Esophagus (tissue), 2 donors: ENCODE data around the gene CD34. TPM values are rescaled to one million over a fixed set of nuclear protein-coding genes. Genes with fewer than 3 reads are reported as not detected.

Source experiments
- H3K27ac ChIP-seq, 2 donors: one replicate each; pipeline ENCODE4 v1.5.1; 2013; ENCODE audit warnings: low read depth in 2 of 2, mild to moderate bottlenecking in 2 of 2, inconsistent platforms in 1 of 2, low read length in 1 of 2, moderate library complexity in 1 of 2
- H3K27me3 ChIP-seq, 2 donors: one replicate each; pipeline ENCODE4 v1.6.1; 2013; ENCODE audit warnings: low read length in 2 of 2, control low read depth in 1 of 2, mild to moderate bottlenecking in 1 of 2; ENCODE audit not compliant: insufficient read depth in 2 of 2, control insufficient read depth in 1 of 2
- H3K36me3 ChIP-seq, 2 donors: one replicate each; pipeline ENCODE4 v1.6.1; 2013; ENCODE audit warnings: low read length in 1 of 2; ENCODE audit not compliant: control insufficient read depth in 2 of 2, insufficient read depth in 2 of 2
- H3K4me1 ChIP-seq, 2 donors: one replicate each; pipeline ENCODE4 v1.6.1; 2013; ENCODE audit warnings: low read length in 1 of 2; ENCODE audit not compliant: control insufficient read depth in 2 of 2, insufficient read depth in 2 of 2
- H3K4me3 ChIP-seq, 2 donors: one replicate each; pipeline ENCODE4 v1.5.1; 2013; ENCODE audit warnings: low read length in 2 of 2, mild to moderate bottlenecking in 2 of 2, low read depth in 1 of 2, moderate library complexity in 1 of 2
- H3K9me3 ChIP-seq, 2 donors: one replicate each; pipeline ENCODE4 v1.6.1; 2013; ENCODE audit warnings: mild to moderate bottlenecking in 2 of 2, low read depth in 1 of 2, low read length in 1 of 2, moderate library complexity in 1 of 2; ENCODE audit not compliant: control insufficient read depth in 2 of 2, insufficient read depth in 1 of 2
- WGBS, 2 donors: extraction: QIAGEN DNeasy Blood & Tissue Kit; methylation state at CpG; one replicate each; pipeline ENCODE4 v1.1.7; 2013; 5-methylcytosine and 5-hydroxymethylcytosine counted together
- polyA plus RNA-seq, 2 donors: library from polyadenylated mRNA; stranded (reverse); fragments of 200-250 nt; gene quantifications; one replicate each; pipeline ENCODE4 v1.2.3, GENCODE V29; 2013
- donor health status: healthy with polysubstance abuse.
- donor health status: Bipolar disorder and iron deficiency.

CD34 gene
- polyA plus RNA-seq, 2 donors, result 3.8 to 10.2 TPM

GRCh38 chr1:207872621-207873020, 38.3 kb downstream of the CD34 start:
- no peaks in the 10 kb centered on the region for H3K9me3 ChIP-seq
- H3K36me3 ChIP-seq, result no peaks in the 10 kb centered on the region
- peak overlapping the region in 1 of 2 donors; percentile 54 for H3K27ac ChIP-seq
- H3K27me3 ChIP-seq, result no peaks in the 10 kb centered on the region
- H3K4me1 ChIP-seq, result peaks cover 0 to 6% of the 10 kb centered on the region in 2 donors
- H3K4me3 ChIP-seq, result no peak overlapping the region
- WGBS, 2 donors, result 96 to 97% methylated on average over 2 of the region's 2 CpGs

- peak overlapping the region; percentile 14 to 46 for H3K27ac ChIP-seq
- H3K36me3 ChIP-seq, result peaks cover 2 to 3% of the 10 kb centered on the region in 2 donors
- peaks cover 6 to 10% of the 10 kb centered on the region in 2 donors for H3K4me1 ChIP-seq
- no peaks in the 10 kb centered on the region for H3K9me3 ChIP-seq
- no peak overlapping the region for H3K4me3 ChIP-seq
- H3K27me3 ChIP-seq, result no peaks in the 10 kb centered on the region
- 52 to 74% methylated on average over 6 of the region's 6 CpGs for WGBS, 2 donors
Measured at GRCh38 chr1:207871117-207871649, 39.7 kb downstream of the CD34 start.

- H3K9me3 ChIP-seq, result no peaks in the 10 kb centered on the region
- H3K27me3 ChIP-seq, result no peaks in the 10 kb centered on the region
- H3K4me3 ChIP-seq, result no peak overlapping the region
- peak overlapping the region; percentile 14 to 19 for H3K27ac ChIP-seq
- H3K4me1 ChIP-seq, result peaks cover 6 to 10% of the 10 kb centered on the region in 2 donors
- 78 to 79% methylated on average over 4 of the region's 4 CpGs for WGBS, 2 donors
- peaks cover 3 to 5% of the 10 kb centered on the region in 2 donors for H3K36me3 ChIP-seq
Measured at GRCh38 chr1:207870306-207871031, 40.5 kb downstream of the CD34 start.

- Histone ChIP-seq H3K27ac (peak overlapping the region in 1 of 2 donors; percentile 94), H3K36me3 (peaks cover 3 to 5% of the 10 kb centered on the region in 2 donors), H3K9me3 (no peaks in the 10 kb centered on the region), H3K27me3 (no peaks in the 10 kb centered on the region), H3K4me1 (peaks cover 6 to 13% of the 10 kb centered on the region in 2 donors), H3K4me3 (no peak overlapping the region)
- WGBS, 2 donors, result 75 to 92% methylated on average over 6 of the region's 6 CpGs
Measured at GRCh38 chr1:207869859-207870258, 41.1 kb downstream of the CD34 start.

- H3K27me3 ChIP-seq, result no peaks in the 10 kb centered on the region
- H3K4me1 ChIP-seq, result peaks cover 6 to 17% of the 10 kb centered on the region in 2 donors
- H3K27ac ChIP-seq, result peak overlapping the region; percentile 92 to 94
- peaks cover 3 to 5% of the 10 kb centered on the region in 2 donors for H3K36me3 ChIP-seq
- no peaks in the 10 kb centered on the region for H3K9me3 ChIP-seq
- 2 to 3% methylated on average over 66 to 87 of the region's 87 CpGs for WGBS, 2 donors
- peak overlapping the region; percentile 68 to 88 for H3K4me3 ChIP-seq
Measured at GRCh38 chr1:207868774-207869721, 41.9 kb downstream of the CD34 start.

GRCh38 chr1:207868251-207868773, 42.6 kb downstream of the CD34 start:
- Histone ChIP-seq H3K27me3 (no peaks in the 10 kb centered on the region), H3K4me3 (peak overlapping the region; percentile 68 to 88), H3K27ac (peak overlapping the region; percentile 92 to 94), H3K4me1 (peaks cover 9 to 21% of the 10 kb centered on the region in 2 donors), H3K9me3 (no peaks in the 10 kb centered on the region), H3K36me3 (peaks cover 5 to 6% of the 10 kb centered on the region in 2 donors)
- 0 to 1% methylated on average over 23 to 24 of the region's 24 CpGs for WGBS, 2 donors

GRCh38 chr1:207867136-207868109, 43.5 kb downstream of the CD34 start:
- peaks cover 5 to 6% of the 10 kb centered on the region in 2 donors for H3K36me3 ChIP-seq
- peaks cover 3 to 21% of the 10 kb centered on the region in 2 donors for H3K4me1 ChIP-seq
- peak overlapping the region; percentile 68 to 88 for H3K4me3 ChIP-seq
- no peaks in the 10 kb centered on the region for H3K27me3 ChIP-seq
- no peaks in the 10 kb centered on the region for H3K9me3 ChIP-seq
- WGBS, 2 donors, result 27 to 42% methylated on average over 19 of the region's 19 CpGs
- H3K27ac ChIP-seq, result peak overlapping the region; percentile 92 to 94

DNA sequence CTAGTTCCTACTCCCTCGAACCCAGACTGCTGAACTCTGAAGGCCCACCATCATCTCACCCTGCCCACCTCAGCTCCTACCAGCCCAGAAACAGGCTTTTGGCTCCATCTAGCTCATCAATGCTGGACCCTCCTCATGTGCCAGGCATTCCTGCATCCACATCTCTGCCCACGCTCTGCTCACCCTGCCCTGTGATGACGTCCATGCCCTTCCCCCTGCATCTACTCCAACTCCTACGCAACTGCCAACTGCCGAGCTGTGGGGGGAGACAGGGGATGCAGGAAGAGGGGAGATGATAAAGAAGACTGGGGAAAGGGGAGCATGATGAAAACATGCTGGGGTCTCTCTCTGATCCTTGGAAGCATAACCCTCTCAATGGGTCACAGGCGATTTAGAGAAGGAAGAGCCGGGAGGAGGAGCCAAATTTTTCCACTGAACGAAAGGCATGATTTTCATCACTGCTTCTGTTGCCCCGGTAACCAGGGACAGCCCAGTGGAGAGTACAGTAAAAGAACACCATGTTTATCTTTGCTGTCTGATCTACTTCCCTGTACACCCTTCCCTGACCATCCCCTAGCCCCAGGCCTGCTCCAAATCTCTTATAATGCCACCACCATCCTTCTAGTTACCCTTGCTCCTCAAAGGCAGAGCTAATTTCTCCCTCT, 44.3 kb downstream of the CD34 start:
- Histone ChIP-seq H3K27ac (peak overlapping the region; percentile 92 to 94), H3K36me3 (peaks cover 8 to 10% of the 10 kb centered on the region in 2 donors), H3K9me3 (no peaks in the 10 kb centered on the region), H3K4me1 (peaks cover 3 to 23% of the 10 kb centered on the region in 2 donors), H3K4me3 (peak overlapping the region; percentile 68 to 88), H3K27me3 (no peaks in the 10 kb centered on the region)
- WGBS, 2 donors, result 47 to 54% methylated on average over 9 of the region's 9 CpGs
